Neuronal stem cell (in vitro differentiated cells): Measurements from ENCODE around the gene UNC13B.

ENCODE experiments used
- DNase-seq: peaks from one replicate; pipeline ENCODE4 v3.0.0-alpha.2; 2013; ENCODE audit warnings: low spot score
- H2AFZ ChIP-seq: one replicate; pipeline ENCODE4 v1.6.1; 2013; ENCODE audit warnings: mild to moderate bottlenecking, low read length, inconsistent platforms
- H2AK5ac ChIP-seq: 2 replicates; pipeline ENCODE4 v1.6.1; 2013; ENCODE audit warnings: low read depth, mild to moderate bottlenecking, inconsistent platforms, low read length, moderate library complexity, mixed read lengths
- H2BK120ac ChIP-seq: 2 replicates; pipeline ENCODE4 v1.6.1; 2013; ENCODE audit warnings: low read depth, mild to moderate bottlenecking, inconsistent platforms, low read length, moderate library complexity, mixed read lengths
- H2BK12ac ChIP-seq: one replicate; pipeline ENCODE4 v1.6.1; 2013; ENCODE audit warnings: low read length, inconsistent platforms
- H2BK15ac ChIP-seq: 2 replicates; pipeline ENCODE4 v1.6.1; 2013; ENCODE audit warnings: mild to moderate bottlenecking, low read length, inconsistent platforms, mixed read lengths
- H2BK5ac ChIP-seq: one replicate; pipeline ENCODE4 v1.6.1; 2013; ENCODE audit warnings: inconsistent platforms, mild to moderate bottlenecking, low read length, moderate library complexity
- H3K14ac ChIP-seq: one replicate; pipeline ENCODE4 v1.6.1; 2013; ENCODE audit warnings: low read length, inconsistent platforms
- H3K18ac ChIP-seq: 2 replicates; pipeline ENCODE4 v1.6.1; 2013; ENCODE audit warnings: low read length, inconsistent platforms
- H3K23ac ChIP-seq: 2 replicates; pipeline ENCODE4 v1.6.1; 2013; ENCODE audit warnings: low read depth, mild to moderate bottlenecking, mixed read lengths, low read length, inconsistent platforms; ENCODE audit not compliant: poor library complexity
- H3K27ac ChIP-seq: replicated peaks from 3 replicates; pipeline ENCODE4 v1.5.1; 2013; ENCODE audit warnings: low read length, inconsistent platforms
- H3K27me3 ChIP-seq, 3 experiments: 2 replicates each; pipeline ENCODE4 v1.6.1; 2013; ENCODE audit warnings: low read length in 3 of 3, mild to moderate bottlenecking in 2 of 3, inconsistent platforms in 1 of 3, low read depth in 1 of 3, mixed read lengths in 1 of 3, moderate library complexity in 1 of 3; ENCODE audit not compliant: control insufficient read depth in 3 of 3, insufficient read depth in 3 of 3
- H3K36me3 ChIP-seq, 2 donors: replicated peaks in 1 of 2; 2 replicates each; pipeline ENCODE4 v1.6.1; 2013; ENCODE audit warnings: low read length in 2 of 2; ENCODE audit not compliant: control insufficient read depth in 2 of 2, insufficient read depth in 2 of 2
- H3K4ac ChIP-seq: 2 replicates; pipeline ENCODE4 v1.6.1; 2013; ENCODE audit warnings: inconsistent platforms, mild to moderate bottlenecking, low read length, moderate library complexity
- H3K4me1 ChIP-seq, 2 donors: 1 replicate in 1 of 2; 2 replicates in 1 of 2; pipeline ENCODE4 v1.6.1; 2013; ENCODE audit warnings: low read length in 2 of 2, low read depth in 1 of 2; ENCODE audit not compliant: control insufficient read depth in 2 of 2, insufficient read depth in 1 of 2
- H3K4me2 ChIP-seq: one replicate; pipeline ENCODE4 v1.6.1; 2013; ENCODE audit warnings: mild to moderate bottlenecking, low read length, inconsistent platforms; ENCODE audit not compliant: insufficient read depth, poor library complexity, severe bottlenecking
- H3K4me3 ChIP-seq, 2 donors: 2 replicates each; pipeline ENCODE4 v1.5.1; 2013; ENCODE audit warnings: low read length in 2 of 2, mild to moderate bottlenecking in 2 of 2, inconsistent platforms in 1 of 2, moderate library complexity in 1 of 2
- H3K79me1 ChIP-seq: one replicate; pipeline ENCODE4 v1.6.1; 2013; ENCODE audit warnings: low read depth, mild to moderate bottlenecking, inconsistent platforms, low read length, moderate library complexity
- H3K9ac ChIP-seq: one replicate; pipeline ENCODE4 v1.6.1; 2013; ENCODE audit warnings: mild to moderate bottlenecking, low read depth, low read length, inconsistent platforms; ENCODE audit not compliant: poor library complexity
- H3K9me3 ChIP-seq, 2 donors: replicated peaks in 1 of 2; 2 replicates each; pipeline versions ENCODE3 to v1.6.1; 2013; ENCODE audit warnings: low read length in 2 of 2, mild to moderate bottlenecking in 2 of 2, inconsistent platforms in 1 of 2, low read depth in 1 of 2, mixed read lengths in 1 of 2, moderate library complexity in 1 of 2; ENCODE audit not compliant: control insufficient read depth in 2 of 2, insufficient read depth in 1 of 2
- H4K8ac ChIP-seq: one replicate; pipeline ENCODE4 v1.6.1; 2013; ENCODE audit warnings: low read depth, mild to moderate bottlenecking, inconsistent platforms, low read length, moderate library complexity
- H4K91ac ChIP-seq: one replicate; pipeline ENCODE4 v1.6.1; 2013; ENCODE audit warnings: low read length, low read depth, mild to moderate bottlenecking, inconsistent platforms; ENCODE audit not compliant: poor library complexity
- WGBS, 2 donors: extraction: QIAGEN DNeasy Blood & Tissue Kit; methylation state at CpG; one replicate each; pipeline ENCODE4 v1.1.7; 2013; ENCODE audit warnings: missing lambda C conversion rate in 2 of 2, mixed read lengths in 1 of 2; ENCODE audit not compliant: insufficient read length in 2 of 2, insufficient replicate concordance in 1 of 2; ENCODE audit errors: extremely low coverage in 2 of 2; 5-methylcytosine and 5-hydroxymethylcytosine counted together

UNC13B gene

GRCh38 chr9:35364817-35365585, 203.2 kb downstream of the UNC13B start:
- no peak overlapping the region for H3K18ac ChIP-seq
- H2BK120ac ChIP-seq, result no peak overlapping the region
- peaks cover 0 to 3% of the 10 kb centered on the region in 2 donors for H3K4me1 ChIP-seq
- H3K27me3 ChIP-seq, result no peaks in the 10 kb centered on the region
- DNase-seq, result no peak
- no peaks in the 10 kb centered on the region for H3K79me1 ChIP-seq
- H3K36me3 ChIP-seq, result no peaks in the 10 kb centered on the region
- H3K9ac ChIP-seq, result no peak overlapping the region
- H3K23ac ChIP-seq, result no peak overlapping the region
- no peak overlapping the region for H2BK5ac ChIP-seq
- H3K4me2 ChIP-seq, result no peak overlapping the region
- H3K4me3 ChIP-seq, result no peak overlapping the region
- no CpG with 5 or more reads among the region's 3 CpGs for WGBS, 2 donors
- H4K8ac ChIP-seq, result no peak overlapping the region
- no peaks in the 10 kb centered on the region for H3K9me3 ChIP-seq
- H2AK5ac ChIP-seq, result no peak overlapping the region
- H4K91ac ChIP-seq, result no peak overlapping the region
- H2AFZ ChIP-seq, result no peak overlapping the region
- no peak overlapping the region for H2BK12ac ChIP-seq
- H3K27ac ChIP-seq, result no peak overlapping the region
- H3K4ac ChIP-seq, result no peak overlapping the region
- no peak overlapping the region for H2BK15ac ChIP-seq
- no peak overlapping the region for H3K14ac ChIP-seq

GRCh38 chr9:35366627-35367026, 204.8 kb downstream of the UNC13B start:
- no peak for DNase-seq
- Histone ChIP-seq H4K91ac (no peak overlapping the region), H2AFZ (no peak overlapping the region), H3K4me3 (no peak overlapping the region), H3K9ac (no peak overlapping the region), H3K36me3 (no peaks in the 10 kb centered on the region), H2BK5ac (no peak overlapping the region), H3K4me1 (peaks cover 0 to 3% of the 10 kb centered on the region in 2 donors), H3K27me3 (no peaks in the 10 kb centered on the region), H3K79me1 (no peaks in the 10 kb centered on the region), H3K4ac (no peak overlapping the region), H2AK5ac (no peak overlapping the region), H3K18ac (no peak overlapping the region), H2BK15ac (no peak overlapping the region), H2BK12ac (no peak overlapping the region), H2BK120ac (no peak overlapping the region), H3K4me2 (no peak overlapping the region), H3K27ac (no peak overlapping the region), H4K8ac (no peak overlapping the region), H3K23ac (no peak overlapping the region), H3K14ac (no peak overlapping the region), H3K9me3 (no peaks in the 10 kb centered on the region)
- WGBS, 2 donors, result no CpG with 5 or more reads among the region's 2 CpGs

GRCh38 chr9:35367451-35367850, 205.6 kb downstream of the UNC13B start:
- Histone ChIP-seq H3K23ac (no peak overlapping the region), H2BK15ac (no peak overlapping the region), H3K18ac (no peak overlapping the region), H2AK5ac (no peak overlapping the region), H3K9ac (no peak overlapping the region), H4K91ac (no peak overlapping the region), H3K4ac (no peak overlapping the region), H4K8ac (no peak overlapping the region), H2AFZ (no peak overlapping the region), H2BK120ac (no peak overlapping the region), H3K14ac (no peak overlapping the region), H3K27me3 (no peaks in the 10 kb centered on the region), H3K79me1 (no peaks in the 10 kb centered on the region), H3K4me1 (peaks cover 0 to 3% of the 10 kb centered on the region in 2 donors), H2BK5ac (no peak overlapping the region), H3K9me3 (no peaks in the 10 kb centered on the region), H2BK12ac (no peak overlapping the region), H3K27ac (no peak overlapping the region), H3K4me3 (no peak overlapping the region), H3K36me3 (no peaks in the 10 kb centered on the region), H3K4me2 (no peak overlapping the region)
- WGBS, 2 donors, result no CpG with 5 or more reads among the region's 2 CpGs
- no peak for DNase-seq

- Histone ChIP-seq H3K9ac (no peak overlapping the region), H3K4me3 (no peak overlapping the region), H2BK5ac (no peak overlapping the region), H3K27me3 (no peaks in the 10 kb centered on the region), H3K4me2 (no peak overlapping the region), H2BK15ac (no peak overlapping the region), H4K8ac (no peak overlapping the region), H2AK5ac (no peak overlapping the region), H3K18ac (no peak overlapping the region), H2AFZ (no peak overlapping the region), H3K27ac (no peak overlapping the region), H2BK120ac (no peak overlapping the region), H3K4ac (no peak overlapping the region), H3K36me3 (no peaks in the 10 kb centered on the region), H3K23ac (no peak overlapping the region), H3K9me3 (no peaks in the 10 kb centered on the region), H2BK12ac (no peak overlapping the region), H3K79me1 (no peaks in the 10 kb centered on the region), H3K14ac (peak overlapping the region; percentile 32), H3K4me1 (no peaks in the 10 kb centered on the region), H4K91ac (no peak overlapping the region)
- no peak for DNase-seq
- no CpG with 5 or more reads among the region's 5 CpGs for WGBS, 2 donors
These were observed 208.4 kb downstream of the UNC13B start for GRCh38 chr9:35370241-35370640.
